NCI-H526 treated with DMSO at 0.1 percent for 48 hours (cell line): ENCODE measurements around the gene TGFBI.

ENCODE experiments used
- DNase-seq: peaks from one replicate; lab custom pipeline; 2025; lab: John Stamatoyannopoulos, UW

TGFBI gene

DNA sequence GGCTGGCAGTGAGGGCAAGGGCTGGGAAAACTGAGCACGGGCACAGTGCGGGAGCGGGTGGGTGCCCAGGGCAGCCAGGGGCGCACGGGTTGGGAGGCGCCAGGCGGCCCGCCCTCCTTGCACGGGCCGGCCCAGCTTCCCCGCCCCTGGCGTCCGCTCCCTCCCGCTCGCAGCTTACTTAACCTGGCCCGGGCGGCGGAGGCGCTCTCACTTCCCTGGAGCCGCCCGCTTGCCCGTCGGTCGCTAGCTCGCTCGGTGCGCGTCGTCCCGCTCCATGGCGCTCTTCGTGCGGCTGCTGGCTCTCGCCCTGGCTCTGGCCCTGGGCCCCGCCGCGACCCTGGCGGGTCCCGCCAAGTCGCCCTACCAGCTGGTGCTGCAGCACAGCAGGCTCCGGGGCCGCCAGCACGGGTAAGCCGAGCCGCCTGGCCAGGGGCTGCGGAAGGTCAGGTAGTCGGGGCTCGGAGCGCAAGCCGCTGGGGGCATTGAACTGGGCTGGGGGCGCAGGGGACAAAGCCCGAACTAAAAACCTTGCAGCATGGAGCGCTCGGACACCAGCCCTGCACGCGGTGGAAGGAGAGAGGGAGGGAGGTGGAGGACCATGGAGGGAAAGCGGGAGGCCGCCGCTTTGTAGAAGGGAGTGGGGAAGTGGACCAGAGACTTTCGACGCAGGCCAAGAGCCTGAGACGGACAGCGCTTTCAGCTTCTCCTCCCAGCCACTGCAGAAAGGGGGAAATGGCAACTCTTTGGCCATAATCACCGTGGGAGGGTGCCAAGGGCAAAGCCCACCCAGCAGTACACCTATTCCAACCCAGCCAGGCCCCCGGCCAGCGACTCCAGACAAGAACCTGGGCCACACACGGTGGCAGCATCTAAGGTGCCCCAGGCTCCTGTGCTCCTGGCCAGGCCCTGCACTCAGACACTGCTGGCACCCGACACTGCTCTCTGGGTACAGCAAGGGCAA, at the start of gene TGFBI:
TSS of gene TGFBI (plus strand) at position 207 of the 961 bp plus-strand sequence. CDS start at position 275, 68 bp downstream.
- DNase-seq: peak; percentile 2

- no peak for DNase-seq
Measured at GRCh38 chr5:135978993-135979392, 49.8 kb upstream of the TGFBI start.

DNA sequence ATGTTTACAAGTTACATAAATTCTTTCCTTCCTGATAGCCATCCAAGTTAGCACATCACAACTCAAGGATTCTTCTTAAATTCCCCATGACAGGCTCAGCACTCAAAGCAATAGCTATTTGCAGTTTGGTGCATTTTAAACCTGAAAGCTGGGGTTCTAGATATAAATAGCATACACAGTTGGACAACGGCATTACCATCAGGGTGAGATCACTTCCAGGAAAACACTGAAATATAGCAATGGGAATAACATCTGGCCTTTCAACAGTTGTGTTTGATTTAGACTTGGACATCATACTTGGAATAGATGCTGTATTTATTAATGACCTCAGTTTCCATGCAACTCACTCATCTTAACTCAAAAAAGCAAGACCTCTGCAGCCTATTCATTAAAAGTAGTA, 49.3 kb upstream of the TGFBI start:
- no peak for DNase-seq

DNA sequence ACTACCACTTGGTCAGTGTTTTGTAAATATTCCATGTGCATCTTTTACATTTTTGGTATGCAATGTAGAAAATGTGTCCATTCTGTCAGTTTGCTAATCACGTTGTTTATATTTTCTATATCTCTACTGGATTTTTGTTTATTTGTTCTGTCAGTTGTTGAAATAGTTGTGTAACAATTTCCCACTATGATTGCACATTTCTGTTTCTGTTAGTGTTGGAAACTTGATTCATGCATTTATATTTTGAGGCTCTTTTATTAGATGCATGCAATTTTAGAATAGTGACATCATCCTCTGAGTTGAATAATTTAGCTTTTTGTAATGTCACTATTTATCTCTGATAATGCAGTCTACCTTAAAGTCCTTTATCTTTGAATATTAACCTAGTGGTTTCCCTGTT, 48.2 kb upstream of the TGFBI start:
- DNase-seq: no peak

DNA sequence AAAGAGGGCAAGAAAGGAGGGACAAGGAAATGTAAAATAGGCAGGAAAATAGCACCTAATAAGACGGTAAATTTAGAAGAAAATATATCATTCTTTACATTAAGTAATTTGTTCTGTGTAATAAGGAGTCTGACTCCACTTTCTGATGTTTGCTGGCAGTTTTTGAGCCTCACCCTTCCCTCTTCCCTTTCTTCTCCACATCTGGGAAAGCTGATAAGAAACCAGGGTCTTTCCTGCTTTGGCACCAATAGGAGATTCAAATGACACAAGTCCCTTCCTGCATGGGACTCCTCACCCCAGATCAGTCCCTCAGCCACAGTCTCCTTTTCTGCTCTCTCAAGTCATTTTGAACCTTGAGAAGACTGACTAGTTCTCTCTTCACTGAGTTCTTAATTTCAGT, 42.8 kb upstream of the TGFBI start:
- no peak for DNase-seq

DNA sequence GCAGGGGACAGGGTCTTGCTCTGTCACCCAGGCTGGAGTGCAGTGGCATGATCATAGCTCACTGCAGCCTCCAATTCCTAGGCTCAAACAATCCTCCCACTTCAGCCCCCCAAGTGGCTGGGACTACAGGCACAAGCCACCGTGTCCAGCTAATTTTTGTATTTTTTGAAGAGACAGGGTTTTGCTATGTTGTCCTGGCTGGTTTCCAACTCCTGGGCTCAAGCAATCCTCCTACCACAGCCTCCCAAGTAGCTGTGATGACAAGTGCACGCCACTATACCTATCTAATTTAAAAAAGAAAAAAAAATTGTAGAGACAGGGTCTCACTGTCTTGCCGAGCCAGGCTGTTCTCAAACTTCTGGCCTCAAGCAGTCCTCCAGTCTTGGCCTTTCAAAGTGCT, 42.4 kb upstream of the TGFBI start:
- no peak for DNase-seq

DNA sequence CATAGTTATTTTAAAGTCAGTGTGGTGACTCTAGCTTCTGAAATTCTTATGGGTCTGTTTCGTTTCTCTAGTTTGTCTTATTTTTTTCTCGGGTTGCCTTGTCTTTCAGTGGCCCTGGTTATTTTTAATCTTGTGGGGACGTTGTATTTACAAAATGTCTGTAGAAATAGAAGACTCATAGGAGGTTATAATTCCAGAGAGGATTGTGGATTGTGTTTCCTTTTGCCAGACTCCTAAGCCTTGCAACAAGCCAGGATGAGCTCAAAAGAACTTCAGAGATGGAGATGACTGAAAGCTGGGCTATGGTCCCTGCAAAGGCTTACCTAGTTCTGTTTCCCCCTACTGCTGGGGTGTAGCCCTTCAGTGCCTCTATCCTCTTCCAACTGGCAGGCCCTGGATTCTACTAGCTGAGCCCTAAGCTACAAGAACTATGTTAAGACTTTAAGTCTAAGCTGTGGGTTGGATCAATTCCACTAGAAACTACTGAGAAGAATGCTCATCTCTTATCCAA, 41.8 kb upstream of the TGFBI start:
- DNase-seq: no peak

DNA sequence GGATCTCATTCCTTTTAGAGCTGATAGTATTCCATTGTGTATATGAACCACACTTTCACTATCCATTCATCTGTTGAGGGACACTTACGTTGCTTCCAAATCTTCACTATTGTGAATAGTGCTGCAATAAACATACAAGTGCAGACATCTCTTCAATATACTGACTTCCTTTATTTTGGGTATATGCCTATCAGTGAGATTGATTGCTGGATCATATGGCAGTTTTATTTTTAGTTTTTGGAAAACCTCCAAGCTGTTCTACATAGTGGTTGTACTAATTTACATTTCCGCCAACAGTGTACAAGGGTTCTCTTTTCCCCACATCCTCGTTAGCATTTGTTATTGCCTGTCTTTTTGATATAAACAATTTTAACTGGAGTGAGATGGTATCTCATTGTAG, 40.2 kb upstream of the TGFBI start:
- DNase-seq: peak; percentile 1

DNA sequence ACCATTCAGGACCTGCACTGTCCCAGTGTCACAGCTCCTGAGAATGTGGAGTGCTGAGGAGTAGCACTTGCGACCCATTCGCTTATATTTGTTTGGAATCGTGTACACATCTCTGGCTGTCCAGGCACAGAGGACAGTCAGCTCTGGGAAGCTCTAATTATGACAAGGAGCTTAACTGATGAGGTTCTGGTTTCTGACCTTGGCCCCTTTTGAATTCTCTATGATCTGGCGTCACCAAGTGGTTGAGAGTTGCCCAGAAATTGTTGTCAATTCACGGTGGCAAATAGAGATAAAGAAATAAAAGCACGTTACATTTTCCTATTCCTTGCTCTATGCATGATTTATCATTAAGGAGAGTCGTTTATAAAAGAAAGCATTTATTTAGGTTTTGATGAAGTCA, 39.1 kb upstream of the TGFBI start:
- DNase-seq: no peak

DNA sequence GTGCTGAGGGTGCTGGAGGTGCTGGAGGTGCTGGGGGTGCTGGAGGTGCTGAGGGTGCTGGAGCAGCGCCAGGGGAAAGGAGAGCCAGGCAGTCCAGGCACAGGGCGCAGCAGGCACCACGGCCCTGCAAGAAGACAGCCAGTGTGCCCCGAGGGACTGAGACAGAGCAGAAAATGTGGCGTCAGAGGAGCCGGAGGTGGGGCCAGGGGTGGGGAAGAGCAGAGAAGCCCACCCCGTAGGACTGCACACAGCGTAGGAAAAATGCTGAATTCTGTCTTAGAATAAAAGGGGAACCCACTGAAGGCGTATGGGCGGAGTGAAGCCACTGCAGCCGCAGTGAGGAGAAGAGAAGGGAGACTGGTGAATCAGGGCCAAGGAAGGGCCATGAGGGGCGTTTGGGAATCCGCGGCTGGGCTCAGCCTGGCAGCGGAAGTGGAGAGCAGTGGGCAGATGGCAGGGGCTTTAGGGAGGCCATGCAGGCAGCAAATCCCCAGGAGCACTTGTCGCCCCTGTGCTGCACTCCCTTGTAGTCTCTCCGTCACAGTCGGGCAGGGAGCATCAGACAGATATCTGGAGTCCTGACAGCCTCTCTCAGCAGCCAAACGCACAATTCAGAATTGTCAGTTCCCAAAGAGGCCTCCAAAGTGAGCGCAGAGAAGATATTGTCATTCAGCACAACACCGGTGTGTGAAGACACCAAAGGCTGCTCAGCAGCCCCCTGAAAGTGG, 38.1 kb upstream of the TGFBI start:
- DNase-seq: no peak

DNA sequence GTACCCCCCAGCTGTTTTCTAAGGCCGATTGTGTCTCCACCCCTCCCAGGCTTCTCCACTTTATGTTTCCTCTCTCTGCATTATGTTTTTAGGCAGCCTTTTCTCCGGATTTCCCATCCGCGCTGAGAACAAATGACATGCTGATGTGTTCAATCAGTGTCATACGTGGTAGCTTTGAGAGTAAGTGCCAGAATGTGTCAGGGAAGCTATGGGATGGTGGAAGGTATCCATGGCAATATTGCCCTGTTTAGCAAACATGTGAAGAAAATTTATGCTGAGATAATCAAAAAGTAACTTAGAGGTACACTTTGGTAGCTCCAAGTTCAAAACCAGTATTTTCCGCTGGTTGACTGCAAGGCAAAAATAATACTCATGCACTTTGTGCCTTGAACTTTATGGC, 37.4 kb upstream of the TGFBI start:
- no peak for DNase-seq

- DNase-seq: no peak
Measured at GRCh38 chr5:135993335-135993879, 35.4 kb upstream of the TGFBI start.

DNA sequence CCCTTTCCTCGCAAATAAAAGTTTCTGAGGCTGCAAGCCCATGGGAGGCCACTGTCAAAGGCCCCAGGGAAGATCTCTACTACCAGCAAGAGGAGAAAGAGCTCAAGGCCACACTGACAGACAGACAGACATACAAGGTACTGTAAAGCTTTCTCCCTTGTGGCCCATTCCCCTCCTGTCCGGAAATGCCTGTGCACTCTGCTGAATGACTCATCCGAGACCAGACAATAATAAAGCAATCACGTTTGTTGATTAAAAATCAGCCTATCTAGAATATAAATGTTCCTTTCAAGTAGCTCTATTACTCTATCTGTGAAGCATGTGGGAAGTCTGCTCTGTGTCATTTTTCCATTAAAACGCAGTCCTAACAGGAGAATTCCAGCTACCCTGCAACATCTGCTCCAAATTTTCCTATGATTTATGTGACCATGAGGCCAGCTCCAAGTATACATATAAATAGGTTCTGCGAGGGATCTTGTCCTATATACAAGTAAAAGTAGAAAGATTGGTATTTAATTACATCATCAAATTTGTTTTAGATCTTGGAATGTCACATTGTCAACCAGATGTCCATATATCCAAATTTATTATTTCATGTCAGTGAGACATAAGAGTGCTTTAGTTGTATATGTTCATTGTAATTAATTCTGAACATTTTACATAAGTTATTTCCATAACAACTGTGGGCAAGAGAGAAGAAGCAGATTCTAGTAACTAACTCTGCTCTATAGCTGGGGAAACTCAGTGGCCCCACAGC, 34.7 kb upstream of the TGFBI start:
- no peak for DNase-seq

- DNase-seq: no peak
Measured at GRCh38 chr5:135995976-135996375, 32.8 kb upstream of the TGFBI start.

DNA sequence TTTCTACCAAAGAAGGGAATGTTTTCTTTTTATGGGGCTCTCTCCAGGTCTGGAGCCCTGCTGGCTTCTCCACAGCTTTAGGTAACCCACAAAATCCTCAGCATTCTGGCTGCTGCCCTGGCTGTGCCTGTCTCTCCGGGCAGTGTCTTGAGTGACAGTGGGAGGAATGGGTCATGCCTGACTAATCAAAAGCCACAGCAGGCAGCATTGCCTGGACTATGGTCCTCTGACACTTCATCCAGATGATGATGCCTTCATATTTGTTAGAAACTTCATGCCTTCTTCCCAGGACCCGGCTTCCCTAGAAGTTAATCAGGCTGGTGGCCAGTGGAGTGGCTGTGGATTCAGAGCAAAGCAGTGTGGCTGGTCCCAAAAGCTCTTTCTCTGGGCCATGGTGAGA, 32.2 kb upstream of the TGFBI start:
- no peak for DNase-seq

DNA sequence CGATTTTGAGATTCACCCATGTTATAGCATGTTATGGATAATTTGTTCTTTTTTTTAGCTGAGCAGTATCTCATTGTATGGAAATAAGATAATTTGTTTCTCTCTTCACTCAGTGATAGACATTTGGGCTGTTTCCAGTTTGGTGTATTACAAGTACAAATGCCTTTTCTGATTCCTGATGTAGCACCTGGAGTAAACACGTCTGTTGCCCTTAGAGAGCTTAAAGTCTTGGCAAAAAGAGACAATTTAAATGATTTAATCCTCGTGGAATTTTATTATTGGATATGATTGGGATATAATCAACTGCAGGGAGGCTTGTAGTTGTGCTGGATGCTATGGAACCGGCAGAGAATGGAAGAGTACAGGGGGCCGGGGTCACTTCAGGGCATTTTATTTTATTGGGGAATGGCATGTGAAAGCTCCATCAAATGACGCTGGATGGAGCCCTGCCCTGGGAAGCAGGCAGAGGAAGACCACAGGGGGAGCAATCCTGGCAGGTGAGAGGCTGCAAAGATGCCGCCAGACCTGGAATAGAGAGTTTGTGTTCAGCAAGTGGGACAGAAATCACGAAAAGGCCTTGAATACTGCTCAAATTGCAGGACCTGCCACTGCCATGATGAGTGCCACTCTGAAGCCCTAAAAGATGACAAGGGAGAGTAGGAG, 31.0 kb upstream of the TGFBI start:
- no peak for DNase-seq

DNA sequence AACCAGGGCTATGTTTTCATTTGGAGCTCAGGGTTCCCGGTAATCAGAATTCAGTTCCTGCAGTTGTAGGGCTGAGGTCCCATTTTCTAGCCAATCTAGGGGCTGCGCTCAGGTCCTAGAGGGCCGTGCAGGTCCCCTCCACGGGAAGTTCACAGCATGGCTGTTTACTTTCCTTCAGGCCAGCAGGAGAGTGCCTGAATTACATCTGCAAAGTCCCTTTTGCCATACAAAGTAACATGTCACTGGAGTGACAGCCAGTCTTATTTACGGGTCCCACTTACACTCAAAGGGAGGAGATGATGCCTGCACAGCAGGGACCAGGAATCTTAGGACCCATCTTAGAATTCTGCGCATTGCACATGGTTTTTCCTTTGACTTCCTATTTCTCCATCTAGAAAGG, 29.9 kb upstream of the TGFBI start:
- no peak for DNase-seq

DNA sequence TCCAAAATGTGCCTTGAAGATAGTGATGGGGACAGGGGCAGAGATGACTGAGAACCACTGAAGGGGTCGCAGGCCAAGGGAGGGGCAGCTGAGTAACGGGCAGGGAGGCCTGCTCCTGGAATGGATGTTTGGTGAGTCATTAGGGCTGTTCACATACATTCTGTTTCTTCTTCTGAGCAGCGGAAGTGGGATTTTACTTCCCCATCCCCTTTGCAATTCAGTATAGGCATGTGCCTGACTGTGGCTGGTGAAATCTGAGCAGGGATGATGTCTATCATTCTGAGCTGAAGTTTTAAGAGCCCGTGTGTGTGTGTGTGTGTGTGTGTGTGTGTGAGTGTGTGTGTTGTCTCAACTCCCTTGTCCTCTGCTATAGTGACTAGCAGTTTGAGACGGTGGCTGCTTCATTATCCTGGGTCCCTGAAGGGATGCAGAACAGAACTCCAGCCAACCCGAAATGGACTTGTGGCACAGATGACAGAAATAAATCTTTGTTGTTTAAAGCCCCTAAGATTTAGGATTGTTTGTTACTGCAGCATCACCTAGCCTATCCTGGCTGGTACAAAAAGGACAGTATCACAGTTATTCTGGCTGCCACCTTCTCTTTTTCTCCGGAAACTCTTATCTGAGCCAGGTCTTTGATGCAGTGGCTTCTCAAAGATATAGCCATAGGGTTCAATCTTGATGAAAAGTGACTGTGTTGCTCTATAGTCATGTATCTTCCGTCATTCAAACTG, 29.2 kb upstream of the TGFBI start:
- no peak for DNase-seq

- no peak for DNase-seq
Measured at GRCh38 chr5:136000147-136000546, 28.6 kb upstream of the TGFBI start.

DNA sequence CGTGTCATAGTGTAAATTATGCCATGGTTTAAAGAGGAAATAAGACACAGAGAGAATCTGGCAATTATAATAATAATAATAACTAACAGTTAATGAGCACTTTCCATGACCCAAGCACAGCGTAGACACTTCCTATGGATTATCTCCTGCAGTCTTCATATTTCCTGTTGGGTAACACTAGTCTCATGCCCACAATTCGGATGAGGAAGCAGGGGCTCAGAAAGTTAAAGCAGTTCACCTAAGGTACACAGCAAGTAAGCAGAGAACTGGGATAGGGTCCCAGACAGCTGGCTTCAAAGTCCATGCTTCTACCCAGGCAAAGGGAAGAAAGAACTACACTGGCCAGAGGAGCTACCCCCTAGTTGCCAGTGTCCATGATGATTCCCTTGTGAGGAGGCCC, 27.9 kb upstream of the TGFBI start:
- no peak for DNase-seq

DNA sequence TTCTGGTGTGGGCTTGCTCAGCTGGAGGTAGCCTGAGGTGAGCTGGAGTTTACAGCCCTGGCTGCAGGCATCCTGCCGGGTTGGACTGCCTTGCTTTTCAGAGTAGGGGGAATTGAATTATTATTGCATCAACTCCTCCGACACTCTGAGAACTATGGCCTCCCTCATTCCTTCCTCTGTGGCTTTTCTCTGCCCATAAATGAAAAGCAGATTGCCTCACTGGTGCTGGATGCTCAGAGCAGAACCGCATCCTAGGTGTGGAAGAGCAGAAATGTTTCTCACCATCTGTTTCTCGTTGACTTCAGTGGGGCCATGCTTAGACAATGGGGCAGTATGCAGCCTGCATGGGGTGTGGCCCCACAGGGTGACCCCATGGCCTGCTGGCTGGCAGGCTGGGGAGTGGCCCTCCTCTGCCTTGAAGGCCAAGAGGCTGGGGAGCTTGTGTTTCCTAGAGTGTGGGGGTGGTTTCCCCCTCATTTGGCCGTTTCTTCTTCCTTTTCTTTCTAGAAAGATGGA, 27.3 kb upstream of the TGFBI start:
- no peak for DNase-seq
